PC-9 (cell line): Measurements from ENCODE around the gene HTRA3. TPM values are rescaled to one million over a fixed set of nuclear protein-coding genes. Genes with fewer than 3 reads are reported as not detected.

Source experiments
- BruUV-seq: library from RNA; stranded (reverse); fragments of 400-500 nt; replicated peaks from 2 replicates; lab custom pipeline; 2021; lab: Mats Ljungman, UMichigan
- CTCF ChIA-PET: fragments of 300-600 bp; sonication (Branson Sonifier 250); formaldehyde crosslinking; loops from one replicate; lab custom pipeline; 2022; ENCODE audit warnings: antibody characterized with exemption; lab: Charles Lee
- POLR2A ChIA-PET: fragments of 300-600 bp; sonication (Branson Sonifier 250); formaldehyde crosslinking; loops from one replicate; lab custom pipeline; 2022; ENCODE audit warnings: antibody characterized with exemption; ENCODE audit not compliant: unreplicated experiment; lab: Charles Lee
- DNase-seq, 2 experiments: peaks; one replicate each; pipeline versions ENCODE4 v3.0.0 to v3.0.0-alpha.2; 2015 to 2022; ENCODE audit warnings: mixed read lengths in 1 of 2
- H2AFZ ChIP-seq: fragments of 200-600 bp; sonication (generic); 2 replicates; pipeline ENCODE4 v1.8.1; 2017; ENCODE audit warnings: antibody characterized with exemption
- H3F3A ChIP-seq: fragments of 200-600 bp; sonication (generic); 2 replicates; pipeline ENCODE4 v1.8.1; 2017; ENCODE audit warnings: antibody characterized with exemption, mild to moderate bottlenecking, low read depth; ENCODE audit not compliant: insufficient read depth
- H3K27ac ChIP-seq: fragments of 200-600 bp; sonication (generic); 2 replicates; pipeline ENCODE4 v1.6.1; 2016; ENCODE audit warnings: mixed run types
- H3K27me3 ChIP-seq: fragments of 200-600 bp; sonication (generic); 2 replicates; pipeline ENCODE4 v1.6.1; 2016; ENCODE audit warnings: low read depth, mixed run types; ENCODE audit not compliant: insufficient read depth
- H3K36me3 ChIP-seq: fragments of 200-600 bp; sonication (generic); 2 replicates; pipeline ENCODE4 v1.6.1; 2016; ENCODE audit warnings: low read depth, mixed run types
- H3K4me1 ChIP-seq: fragments of 200-600 bp; sonication (generic); replicated peaks from 2 replicates; pipeline ENCODE4 v1.6.1; 2016; ENCODE audit warnings: mixed run types; ENCODE audit not compliant: insufficient read depth
- H3K4me2 ChIP-seq: fragments of 200-600 bp; sonication (generic); 2 replicates; pipeline ENCODE4 v1.6.1; 2017; ENCODE audit warnings: mixed run types
- H3K4me3 ChIP-seq: fragments of 200-600 bp; sonication (generic); 2 replicates; pipeline ENCODE4 v1.6.1; 2016; ENCODE audit warnings: mixed run types
- H3K79me2 ChIP-seq: fragments of 200-600 bp; sonication (generic); 2 replicates; pipeline ENCODE4 v1.6.1; 2017; ENCODE audit warnings: low read depth, mixed run types
- H3K9me2 ChIP-seq: fragments of 200-600 bp; sonication (generic); 2 replicates; pipeline ENCODE4 v1.8.1; 2017; ENCODE audit warnings: mild to moderate bottlenecking; ENCODE audit not compliant: insufficient read depth
- H3K9me3 ChIP-seq: fragments of 200-600 bp; sonication (generic); 2 replicates; pipeline ENCODE4 v1.8.1; 2016; ENCODE audit warnings: low read depth; ENCODE audit not compliant: insufficient read depth
- H4K20me1 ChIP-seq: fragments of 200-600 bp; sonication (generic); 2 replicates; pipeline ENCODE4 v1.8.1; 2017; ENCODE audit not compliant: insufficient read depth
- EZH2 ChIP-seq: fragments of 200-600 bp; sonication (generic); IDR thresholded peaks from 2 replicates; pipeline ENCODE4 v1.8.0; 2017; ENCODE audit warnings: antibody characterized with exemption, low read depth
- intact Hi-C: fragments of 100-400 bp; cut with micrococcal nuclease; formaldehyde crosslinking; loops from one replicate; pipeline ENCODE4 v1.10.0; 2022; ENCODE audit not compliant: unreplicated experiment
- total RNA-seq: library from RNA; stranded (reverse); gene quantifications from 2 replicates; pipeline ENCODE4 v1.2.3, GENCODE V29; 2021
- TF ChIP-seq, protein P1 (sequence below): fragments of 200-600 bp; sonication (generic); conservative IDR thresholded peaks from 2 replicates; pipeline ENCODE4 v1.6.1; 2017; ENCODE audit warnings: mixed run types, antibody characterized with exemption, mild to moderate bottlenecking, moderate library complexity

The HTRA3 gene
- total RNA-seq, 1 experiment from 2014 or later: 14.1 TPM

DNA sequence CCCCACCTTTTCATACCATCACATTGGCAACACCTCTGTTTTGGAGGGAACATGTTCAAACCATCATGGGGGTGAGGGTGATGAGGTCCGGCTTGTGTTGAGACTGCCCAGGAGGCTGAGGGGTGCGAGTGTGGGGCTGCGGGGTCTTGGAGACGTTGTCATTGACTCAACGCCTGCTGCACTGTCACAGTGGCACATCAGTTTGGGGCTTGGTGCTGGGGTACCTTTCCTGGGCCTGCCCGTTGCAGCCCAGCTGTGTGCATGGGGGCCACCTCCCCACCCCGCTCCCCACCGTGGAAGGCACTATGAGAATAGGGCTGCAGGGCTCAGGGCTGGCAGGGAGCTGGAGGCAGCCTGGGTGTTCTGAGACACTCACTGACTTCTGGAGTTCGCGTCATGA, 2.3 kb downstream of the HTRA3 start:
- ChIA-PET POLR2A (no interaction called here), CTCF (no interaction called here)
- H3K27ac ChIP-seq: no peak overlapping the region
- no peaks in the 10 kb centered on the region for H3K4me1 ChIP-seq
- no peak for DNase-seq
- no peaks in the 10 kb centered on the region for H3K9me3 ChIP-seq
- intact Hi-C loops: no loop called here
- no peaks in the 10 kb centered on the region for H3K36me3 ChIP-seq
- no peak overlapping the region for H2AFZ ChIP-seq
- H3K4me2 ChIP-seq: no peak overlapping the region
- H3K27me3 ChIP-seq: peaks cover 23% of the 10 kb centered on the region
- H3K79me2 ChIP-seq: no peaks in the 10 kb centered on the region
- no TSS peak for BruUV-seq
- no peak overlapping the region for H3K4me3 ChIP-seq
- H4K20me1 ChIP-seq: no peaks in the 10 kb centered on the region
- no peaks in the 10 kb centered on the region for H3K9me2 ChIP-seq
- TF ChIP-seq, protein P1, sequence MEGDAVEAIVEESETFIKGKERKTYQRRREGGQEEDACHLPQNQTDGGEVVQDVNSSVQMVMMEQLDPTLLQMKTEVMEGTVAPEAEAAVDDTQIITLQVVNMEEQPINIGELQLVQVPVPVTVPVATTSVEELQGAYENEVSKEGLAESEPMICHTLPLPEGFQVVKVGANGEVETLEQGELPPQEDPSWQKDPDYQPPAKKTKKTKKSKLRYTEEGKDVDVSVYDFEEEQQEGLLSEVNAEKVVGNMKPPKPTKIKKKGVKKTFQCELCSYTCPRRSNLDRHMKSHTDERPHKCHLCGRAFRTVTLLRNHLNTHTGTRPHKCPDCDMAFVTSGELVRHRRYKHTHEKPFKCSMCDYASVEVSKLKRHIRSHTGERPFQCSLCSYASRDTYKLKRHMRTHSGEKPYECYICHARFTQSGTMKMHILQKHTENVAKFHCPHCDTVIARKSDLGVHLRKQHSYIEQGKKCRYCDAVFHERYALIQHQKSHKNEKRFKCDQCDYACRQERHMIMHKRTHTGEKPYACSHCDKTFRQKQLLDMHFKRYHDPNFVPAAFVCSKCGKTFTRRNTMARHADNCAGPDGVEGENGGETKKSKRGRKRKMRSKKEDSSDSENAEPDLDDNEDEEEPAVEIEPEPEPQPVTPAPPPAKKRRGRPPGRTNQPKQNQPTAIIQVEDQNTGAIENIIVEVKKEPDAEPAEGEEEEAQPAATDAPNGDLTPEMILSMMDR: no peak
- no peak for TF ChIP-seq EZH2
- H3F3A ChIP-seq: no peaks in the 10 kb centered on the region

GRCh38 chr4:8272472-8273428, 3.2 kb downstream of the HTRA3 start:
- H3K9me2 ChIP-seq: no peaks in the 10 kb centered on the region
- no peaks in the 10 kb centered on the region for H3F3A ChIP-seq
- BruUV-seq: no TSS peak
- intact Hi-C loops: no loop called here
- H3K27me3 ChIP-seq: peaks cover 23% of the 10 kb centered on the region
- no peak overlapping the region for H3K27ac ChIP-seq
- CTCF ChIA-PET: no interaction called here
- no peak overlapping the region for H2AFZ ChIP-seq
- no peak for DNase-seq
- H3K36me3 ChIP-seq: no peaks in the 10 kb centered on the region
- H3K79me2 ChIP-seq: no peaks in the 10 kb centered on the region
- POLR2A ChIA-PET: no interaction called here
- no peaks in the 10 kb centered on the region for H4K20me1 ChIP-seq
- no peaks in the 10 kb centered on the region for H3K4me1 ChIP-seq
- no peak overlapping the region for H3K4me2 ChIP-seq
- TF ChIP-seq, protein P1: no peak
- no peak for TF ChIP-seq EZH2
- H3K9me3 ChIP-seq: no peaks in the 10 kb centered on the region
- no peak overlapping the region for H3K4me3 ChIP-seq

DNA sequence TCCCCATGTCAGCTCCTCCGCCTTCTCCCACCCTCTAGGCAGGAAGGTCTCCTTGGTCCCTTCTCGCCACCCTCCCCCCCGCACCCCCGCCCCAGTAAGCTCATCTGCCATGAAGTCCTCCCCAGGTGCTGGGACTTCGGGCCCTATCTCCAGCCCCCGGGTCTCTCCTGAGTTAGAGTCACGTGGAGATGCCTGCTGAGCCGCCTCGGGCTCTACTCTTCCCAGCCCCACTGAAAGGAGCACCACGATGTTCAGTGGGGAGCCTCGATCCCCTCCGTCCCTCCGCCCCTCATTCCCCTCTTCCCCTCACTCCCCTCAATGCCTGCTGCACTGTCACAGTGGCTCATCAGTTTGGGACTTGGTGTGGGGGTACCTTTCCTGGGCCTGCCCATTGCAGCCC, 3.9 kb downstream of the HTRA3 start:
- intact Hi-C loops: no loop called here
- no peak for DNase-seq
- no peaks in the 10 kb centered on the region for H3K79me2 ChIP-seq
- no peaks in the 10 kb centered on the region for H4K20me1 ChIP-seq
- ChIA-PET CTCF (no interaction called here), POLR2A (no interaction called here)
- no peaks in the 10 kb centered on the region for H3K9me2 ChIP-seq
- peaks cover 23% of the 10 kb centered on the region for H3K27me3 ChIP-seq
- H2AFZ ChIP-seq: no peak overlapping the region
- no peak overlapping the region for H3K27ac ChIP-seq
- no peak for TF ChIP-seq EZH2
- TF ChIP-seq, protein P1: no peak
- no peak overlapping the region for H3K4me2 ChIP-seq
- no peak overlapping the region for H3K4me3 ChIP-seq
- no peaks in the 10 kb centered on the region for H3K9me3 ChIP-seq
- H3K36me3 ChIP-seq: no peaks in the 10 kb centered on the region
- H3F3A ChIP-seq: no peaks in the 10 kb centered on the region
- BruUV-seq: no TSS peak
- H3K4me1 ChIP-seq: no peaks in the 10 kb centered on the region
